GM23338 (cell line): ENCODE data around the gene NGB. TPM values are rescaled to one million over a fixed set of nuclear protein-coding genes. Genes with fewer than 3 reads are reported as not detected.
"Not testable (repeated sequence)": the region's sequence is repeated elsewhere in the genome, so short reads cannot be mapped to it uniquely, and the experiment has no call there.

Experiments
- ATAC-seq: fragments of 200-7000 bp; cut with Tn5 transposase; 3 replicates; pipeline ENCODE4 v1.9.1; 2020
- DNase-seq: peaks from one replicate; pipeline ENCODE4 v3.0.0-alpha.2; 2015; ENCODE audit warnings: low spot score
- H2AFZ ChIP-seq: fragments of 200-600 bp; sonication (generic); 2 replicates; pipeline ENCODE4 v1.8.0; 2016; ENCODE audit warnings: antibody characterized with exemption, mild to moderate bottlenecking, moderate library complexity
- H3F3A ChIP-seq: fragments of 200-600 bp; sonication (generic); replicated peaks from 2 replicates; pipeline ENCODE4 v1.8.0; 2017; ENCODE audit warnings: antibody characterized with exemption, mixed run types, low read depth
- H3K27ac ChIP-seq: fragments of 200-600 bp; sonication (generic); 2 replicates; pipeline ENCODE4 v1.6.1; 2016; ENCODE audit warnings: low read depth
- H3K27me3 ChIP-seq: fragments of 200-600 bp; sonication (generic); 2 replicates; pipeline ENCODE4 v1.8.0; 2016; ENCODE audit warnings: mild to moderate bottlenecking, mixed run types, moderate library complexity; ENCODE audit not compliant: insufficient read depth
- H3K36me3 ChIP-seq: fragments of 200-600 bp; sonication (generic); 2 replicates; pipeline ENCODE4 v1.8.0; 2016; ENCODE audit warnings: mild to moderate bottlenecking; ENCODE audit not compliant: insufficient read depth
- H3K4me1 ChIP-seq: fragments of 200-600 bp; sonication (generic); 2 replicates; pipeline ENCODE4 v1.8.0; 2016; ENCODE audit warnings: mild to moderate bottlenecking, moderate library complexity; ENCODE audit not compliant: insufficient read depth
- H3K4me2 ChIP-seq: fragments of 200-600 bp; sonication (generic); 2 replicates; pipeline ENCODE4 v1.7.1; 2017; ENCODE audit warnings: mixed run types
- H3K4me3 ChIP-seq: fragments of 200-600 bp; sonication (generic); 2 replicates; pipeline ENCODE4 v1.6.1; 2016; ENCODE audit warnings: mixed run types
- H3K79me2 ChIP-seq: fragments of 200-600 bp; sonication (generic); replicated peaks from 2 replicates; pipeline ENCODE4 v1.8.0; 2017; ENCODE audit warnings: mild to moderate bottlenecking; ENCODE audit not compliant: insufficient read depth
- H3K9me2 ChIP-seq: fragments of 200-600 bp; sonication (generic); 2 replicates; pipeline ENCODE4 v1.8.0; 2017; ENCODE audit not compliant: insufficient read depth
- H4K20me1 ChIP-seq: fragments of 200-600 bp; sonication (generic); replicated peaks from 2 replicates; pipeline ENCODE4 v1.8.0; 2017; ENCODE audit warnings: mild to moderate bottlenecking; ENCODE audit not compliant: insufficient read depth
- H3K27ac Mint-ChIP-seq: 2 replicates; pipeline ENCODE4 v1.8.0; 2020; ENCODE audit warnings: inconsistent platforms, mild to moderate bottlenecking, moderate library complexity, mixed read lengths
- H3K27me3 Mint-ChIP-seq: 3 replicates; pipeline ENCODE4 v1.8.0; 2022; ENCODE audit warnings: low read depth, mild to moderate bottlenecking, moderate library complexity, mixed read lengths, inconsistent platforms; ENCODE audit not compliant: insufficient read depth, poor library complexity
- H3K36me3 Mint-ChIP-seq: 3 replicates; pipeline ENCODE4 v1.8.0; 2021; ENCODE audit warnings: low read depth, mild to moderate bottlenecking, inconsistent platforms, moderate library complexity, mixed read lengths
- H3K4me1 Mint-ChIP-seq: 3 replicates; pipeline ENCODE4 v1.8.0; 2020; ENCODE audit warnings: mild to moderate bottlenecking, inconsistent platforms, mixed read lengths
- H3K4me3 Mint-ChIP-seq: 3 replicates; pipeline ENCODE4 v1.8.0; 2021; ENCODE audit warnings: moderate library complexity, mild to moderate bottlenecking, inconsistent platforms, mixed read lengths
- H3K9me3 Mint-ChIP-seq: 3 replicates; pipeline ENCODE4 v1.8.0; 2020; ENCODE audit warnings: moderate library complexity, mild to moderate bottlenecking, inconsistent platforms, mixed read lengths
- CREB1 ChIP-seq: fragments of 250-450 bp; sonication (Bioruptor Pico); IDR thresholded peaks from 2 replicates; pipeline ENCODE4 v1.5.0; 2020; ENCODE audit warnings: low read depth, mild to moderate bottlenecking, moderate library complexity
- CTCF ChIP-seq, 2 experiments: fragments of 200-600 bp in 1 of 2; sonication (generic) in 1 of 2; conservative IDR thresholded peaks; 2 replicates each; pipeline versions ENCODE4 v1.5.1 to v1.6.1; 2016 to 2017; ENCODE audit warnings: antibody characterized with exemption in 2 of 2, low read depth in 2 of 2, mild to moderate bottlenecking in 2 of 2, moderate library complexity in 1 of 2
- EZH2 ChIP-seq: fragments of 200-600 bp; sonication (generic); IDR thresholded peaks from one replicate; pipeline ENCODE4 v1.8.0; 2017; ENCODE audit warnings: antibody characterized with exemption, mild to moderate bottlenecking, low read depth; ENCODE audit not compliant: unreplicated experiment
- EZH2phosphoT487 ChIP-seq: fragments of 200-600 bp; sonication (generic); IDR thresholded peaks from one replicate; pipeline ENCODE4 v1.8.1; 2018; ENCODE audit warnings: antibody characterized with exemption; ENCODE audit not compliant: unreplicated experiment
- JUNB ChIP-seq: IDR thresholded peaks from one replicate; pipeline ENCODE4 v1.6.1; 2016; ENCODE audit warnings: antibody characterized with exemption; ENCODE audit not compliant: unreplicated experiment
- NANOG ChIP-seq: IDR thresholded peaks from 2 replicates; pipeline ENCODE4 v1.6.1; 2016; ENCODE audit warnings: antibody characterized with exemption, borderline replicate concordance
- POLR2AphosphoS5 ChIP-seq: IDR thresholded peaks from 2 replicates; pipeline ENCODE4 v1.6.1; 2016; ENCODE audit warnings: antibody characterized with exemption, low read depth
- REST ChIP-seq: IDR thresholded peaks from one replicate; pipeline ENCODE4 v1.6.1; 2018; ENCODE audit warnings: antibody characterized with exemption; ENCODE audit not compliant: unreplicated experiment
- STAT1 ChIP-seq: IDR thresholded peaks from one replicate; pipeline ENCODE4 v1.6.1; 2016; ENCODE audit warnings: antibody characterized with exemption; ENCODE audit not compliant: unreplicated experiment
- ZNF114 ChIP-seq: fragments of 250-450 bp; sonication (Bioruptor Pico); IDR thresholded peaks from 2 replicates; pipeline ENCODE4 v1.5.0; 2020; ENCODE audit warnings: mild to moderate bottlenecking, moderate library complexity
- ZNF331 ChIP-seq: fragments of 250-450 bp; sonication (Bioruptor Pico); IDR thresholded peaks from 2 replicates; pipeline ENCODE4 v1.5.0; 2020; ENCODE audit warnings: low read depth, mild to moderate bottlenecking, moderate library complexity
- ZNF462 ChIP-seq: fragments of 250-450 bp; sonication (Bioruptor Pico); IDR thresholded peaks from 2 replicates; pipeline ENCODE4 v1.5.0; 2020; ENCODE audit warnings: mild to moderate bottlenecking, moderate library complexity
- polyA plus RNA-seq: library from polyadenylated mRNA; unstranded; fragments of >200 nt; fragmentation: Nextera tagmentation; extraction: Ambion mirVana; gene quantifications from 2 replicates; pipeline ENCODE4 v1.2.1, GENCODE V29; 2016
- total RNA-seq: library from RNA; depleted of rRNA; stranded (reverse); fragments of >200 nt; shearing (Covaris generic); gene quantifications from 2 replicates; pipeline ENCODE4 v1.2.3, GENCODE V29; 2014

Gene NGB
- total and polyA plus RNA-seq, 2 experiments from 2014 or later, result 0.21 to 1.0 TPM

GRCh38 chr14:77280921-77281320 is 9.9 kb upstream of the NGB start:
- H3K4me2 ChIP-seq, H3K4me3 ChIP-seq, DNase-seq, H3K27ac Mint-ChIP-seq, H3K79me2 ChIP-seq, H4K20me1 ChIP-seq, H3K9me3 Mint-ChIP-seq, H2AFZ ChIP-seq, H3F3A ChIP-seq, H3K4me3 Mint-ChIP-seq, H3K27ac ChIP-seq, H3K9me2 ChIP-seq, H3K4me1 Mint-ChIP-seq, H3K27me3 Mint-ChIP-seq, ATAC-seq, H3K27me3 ChIP-seq, H3K4me1 ChIP-seq: not testable (repeated sequence)
- peaks cover 28% of the 10 kb centered on the region for H3K36me3 Mint-ChIP-seq
- H3K36me3 ChIP-seq, result peaks cover 15% of the 10 kb centered on the region

- no peaks in the 10 kb centered on the region for H3K79me2 ChIP-seq
- no peak for ATAC-seq
- no peak overlapping the region for H3K27ac ChIP-seq
- Mint-ChIP-seq H3K4me1 (peaks cover 4% of the 10 kb centered on the region; the same call in 2 of the 3 replicates), H3K4me3 (no peak overlapping the region), H3K9me3 (no peaks in the 10 kb centered on the region), H3K27me3 (peaks cover 2% of the 10 kb centered on the region), H3K36me3 (peaks cover 21% of the 10 kb centered on the region), H3K27ac (no peak overlapping the region)
- H3K4me3 ChIP-seq, result no peak overlapping the region
- H3K36me3 ChIP-seq, result peaks cover 5% of the 10 kb centered on the region; the same call in 1 of the 2 replicates
- H4K20me1 ChIP-seq, result no peaks in the 10 kb centered on the region; the same call in 1 of the 2 replicates
- H3K9me2 ChIP-seq, result no peaks in the 10 kb centered on the region
- H3K27me3 ChIP-seq, result no peaks in the 10 kb centered on the region
- H3F3A ChIP-seq, result no peaks in the 10 kb centered on the region
- no peak overlapping the region for H2AFZ ChIP-seq
- no peak overlapping the region for H3K4me2 ChIP-seq
- DNase-seq, result no peak
- H3K4me1 ChIP-seq, result no peaks in the 10 kb centered on the region
- TF ChIP-seq JUNB (no peak), REST (no peak), EZH2phosphoT487 (no peak), STAT1 (no peak), ZNF331 (CRISPR knock-in tag) (no peak), ZNF114 (CRISPR knock-in tag) (no peak), CREB1 (CRISPR knock-in tag) (no peak), ZNF462 (CRISPR knock-in tag) (no peak), CTCF (conservative IDR thresholded peaks at IDR 0.05; ENCODE audit: low read depth in 2 of 2) (no peak), NANOG (no peak), POLR2AphosphoS5 (no peak), EZH2 (no peak)
Observed at GRCh38 chr14:77279719-77280118, 8.7 kb upstream of the NGB start.
